NCI-H2171 (cell line): ENCODE measurements around the gene NLRP8.
"Not testable (repeated sequence)": the region's sequence is repeated elsewhere in the genome, so short reads cannot be mapped to it uniquely, and the experiment has no call there.

Experiments
- DNase-seq: peaks from one replicate; lab custom pipeline; 2025; lab: John Stamatoyannopoulos, UW

NLRP8 gene

DNA sequence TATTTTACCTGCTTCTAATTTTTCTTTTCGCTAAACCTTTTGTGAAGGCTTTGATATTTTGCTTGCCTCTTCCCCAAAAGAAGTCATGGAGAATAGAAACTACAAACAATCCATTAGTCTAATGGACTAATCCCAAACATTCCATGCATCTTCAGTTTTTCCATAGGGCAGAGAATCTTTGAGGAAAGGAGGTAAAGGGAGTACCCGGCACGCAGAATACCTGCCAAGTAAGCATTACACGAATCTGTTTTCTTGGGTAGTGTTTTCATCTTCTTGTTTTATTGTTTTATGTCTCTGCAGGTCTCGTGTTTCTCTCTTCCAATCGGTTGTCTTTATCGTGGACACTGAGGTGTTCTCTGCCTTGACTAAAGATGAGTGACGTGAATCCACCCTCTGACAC, at the start of gene NLRP8:
Gene NLRP8, plus strand, starts transcription at position 301 of the 400 bp plus-strand sequence.
- no peak for DNase-seq

GRCh38 chr19:55898911-55899310, 48.7 kb upstream of the NLRP8 start:
- no peak for DNase-seq

- DNase-seq: no peak
These were observed 46.1 kb upstream of the NLRP8 start for GRCh38 chr19:55901369-55902079.

DNA sequence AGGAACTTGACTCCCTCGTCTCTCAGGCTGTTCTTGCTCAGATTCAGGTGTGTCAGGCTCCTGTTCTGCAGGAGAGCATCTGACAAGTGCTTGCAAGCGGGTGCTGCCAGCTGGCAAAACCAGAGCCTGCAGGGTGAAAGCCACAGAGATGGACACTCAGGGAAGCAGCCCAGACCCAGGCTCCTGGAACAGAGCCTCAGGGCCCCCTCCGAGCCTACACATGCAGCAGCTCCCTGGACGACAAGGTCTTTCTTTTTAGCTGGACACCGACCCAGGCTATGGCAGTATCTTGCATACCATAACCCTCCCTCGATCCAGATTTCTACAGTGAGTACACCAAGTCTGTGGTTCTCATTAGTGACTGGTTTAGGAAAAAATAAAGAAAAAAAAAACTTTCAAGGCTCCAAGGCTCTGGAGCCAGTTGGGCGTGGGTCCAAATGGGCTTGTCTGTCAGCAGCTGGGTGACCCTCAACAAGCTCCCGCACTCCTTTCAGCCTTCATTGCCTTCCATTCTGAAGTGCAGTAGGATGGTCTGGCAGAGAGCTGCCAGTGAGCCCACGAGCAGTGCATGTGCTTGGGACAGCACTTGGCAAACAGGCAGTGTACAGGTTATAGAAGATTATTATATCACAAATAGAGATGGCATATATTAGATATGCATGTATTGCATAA, 45.4 kb upstream of the NLRP8 start:
- no peak for DNase-seq

DNA sequence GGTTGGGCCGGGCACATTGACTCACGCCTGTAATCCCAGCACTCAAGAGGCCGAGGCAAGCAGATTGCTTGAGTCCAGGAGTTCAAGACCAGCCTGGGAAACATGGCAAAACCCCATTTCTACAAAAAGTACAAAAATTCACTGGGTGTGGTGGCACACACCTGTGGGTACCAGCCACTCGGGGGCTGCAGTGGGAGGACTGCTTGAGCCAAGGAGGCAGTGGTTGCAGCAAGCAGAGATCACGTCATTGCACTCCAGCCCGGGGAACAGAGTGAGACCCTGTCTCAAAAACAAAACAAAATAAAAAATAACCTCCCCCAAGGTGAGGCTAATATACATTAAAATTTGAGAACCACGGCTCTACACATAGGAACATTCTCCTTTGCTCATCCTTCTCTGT, 40.3 kb upstream of the NLRP8 start:
- no peak for DNase-seq

DNA sequence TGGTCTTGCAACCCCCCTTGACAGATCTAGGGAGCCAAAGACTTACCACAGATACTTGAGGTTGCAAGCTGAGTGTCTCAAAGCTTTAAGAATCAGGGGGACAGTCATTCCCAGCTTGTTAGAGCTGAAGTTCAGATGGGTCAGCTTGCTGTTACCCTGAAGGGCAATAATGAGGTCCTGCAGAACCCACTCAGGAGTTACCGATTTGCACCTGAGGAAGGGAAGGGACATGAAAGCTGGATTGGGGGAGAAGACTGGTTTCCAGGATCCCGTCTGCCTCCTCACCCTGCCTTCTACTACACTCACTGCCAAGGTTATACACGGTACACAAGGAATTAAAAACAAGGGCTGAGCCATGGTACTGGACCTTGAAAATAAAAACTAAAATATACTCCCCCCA, 39.9 kb upstream of the NLRP8 start:
- no peak for DNase-seq

GRCh38 chr19:55909801-55910200, 37.8 kb upstream of the NLRP8 start:
- no peak for DNase-seq

DNA sequence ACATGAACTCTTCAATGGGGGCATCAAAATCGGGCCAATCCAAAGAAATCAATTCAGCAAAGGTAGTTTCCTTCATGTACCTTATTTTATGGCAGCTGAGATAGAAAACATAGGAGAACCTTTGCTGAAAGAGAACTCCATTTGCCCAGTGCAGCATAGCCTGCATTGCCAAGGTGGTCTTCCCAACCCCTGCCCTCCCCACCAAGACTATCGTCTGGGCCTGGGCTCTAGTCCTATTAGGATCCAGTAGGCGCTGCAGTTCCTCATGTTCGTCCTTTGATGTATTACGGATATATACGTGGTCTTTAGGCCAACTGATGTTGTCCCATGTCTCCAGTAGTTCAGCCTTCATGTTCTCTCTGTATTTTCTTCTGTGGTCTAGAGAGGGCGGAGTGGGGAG, 34.7 kb upstream of the NLRP8 start:
- DNase-seq: no peak

DNA sequence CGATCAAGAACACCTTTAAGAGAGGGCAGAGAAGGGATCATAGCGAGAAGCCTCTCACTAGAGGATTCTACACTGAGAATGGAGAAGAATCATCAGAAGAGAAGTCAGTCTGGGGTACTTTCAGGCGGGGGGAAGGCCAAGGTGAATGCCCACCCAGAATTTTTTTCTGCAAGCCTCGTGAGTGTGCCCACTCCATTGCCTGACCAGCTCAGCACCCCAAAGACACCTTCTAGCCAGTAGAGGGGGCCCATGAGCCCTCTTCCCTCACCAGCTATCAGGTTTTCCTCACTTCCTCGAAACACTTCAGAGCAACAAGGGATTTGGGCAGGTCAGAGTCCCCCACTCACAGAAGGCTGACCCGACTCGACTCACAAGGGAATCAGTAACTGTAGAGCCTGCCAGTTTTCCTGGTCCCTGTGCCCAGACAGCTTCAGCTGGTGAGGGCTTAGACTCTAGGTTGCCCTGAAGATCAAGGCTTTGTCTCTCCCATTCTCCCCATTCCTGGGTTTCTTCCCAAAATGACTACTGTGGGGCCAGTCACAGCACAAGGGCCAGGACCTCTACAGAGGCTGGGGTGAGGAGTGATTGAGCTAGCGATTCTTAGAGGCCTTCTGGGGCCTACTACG, 33.9 kb upstream of the NLRP8 start:
- DNase-seq: no peak

DNA sequence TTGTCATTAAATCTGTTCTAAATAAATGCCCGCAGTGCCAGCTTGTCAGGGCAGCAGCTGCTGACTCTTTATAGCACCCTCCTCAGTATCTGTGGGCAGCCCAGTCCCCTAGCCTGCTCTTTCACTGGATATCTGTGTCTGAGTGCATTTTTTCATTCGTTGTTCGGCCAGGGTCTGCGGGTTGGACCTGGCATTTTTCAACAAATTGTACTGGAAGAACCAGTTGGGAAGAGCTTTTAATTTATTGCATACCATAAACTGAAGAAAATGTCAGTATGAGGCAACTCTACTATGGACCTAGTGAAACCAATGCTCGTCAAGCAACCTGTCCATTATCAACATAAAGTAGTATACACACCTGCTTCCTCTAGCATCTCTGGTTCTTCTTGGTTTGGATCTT, 24.1 kb upstream of the NLRP8 start:
- no peak for DNase-seq

- no peak for DNase-seq
These were observed 19.6 kb upstream of the NLRP8 start for GRCh38 chr19:55927991-55928390.

DNA sequence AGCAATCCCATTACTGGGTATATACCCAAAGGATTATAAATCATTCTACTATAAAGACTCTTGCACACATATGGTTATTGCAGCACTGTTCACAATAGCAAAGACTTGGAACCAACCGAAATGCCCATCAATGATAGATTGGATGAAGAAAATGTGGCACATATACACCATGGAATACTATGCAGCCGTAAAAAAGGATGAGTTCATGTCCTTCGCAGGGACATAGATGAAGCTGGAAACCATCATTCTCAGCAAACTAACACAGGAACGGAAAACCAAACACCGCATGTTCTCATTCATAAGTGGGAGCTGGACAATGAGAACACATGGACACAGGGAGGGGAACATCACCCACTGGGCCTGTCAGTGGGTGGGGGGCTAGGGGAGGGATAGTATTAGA, 18.4 kb upstream of the NLRP8 start:
- not testable (repeated sequence) for DNase-seq

- DNase-seq: no peak
These were observed 16.6 kb upstream of the NLRP8 start for GRCh38 chr19:55930996-55931515.

DNA sequence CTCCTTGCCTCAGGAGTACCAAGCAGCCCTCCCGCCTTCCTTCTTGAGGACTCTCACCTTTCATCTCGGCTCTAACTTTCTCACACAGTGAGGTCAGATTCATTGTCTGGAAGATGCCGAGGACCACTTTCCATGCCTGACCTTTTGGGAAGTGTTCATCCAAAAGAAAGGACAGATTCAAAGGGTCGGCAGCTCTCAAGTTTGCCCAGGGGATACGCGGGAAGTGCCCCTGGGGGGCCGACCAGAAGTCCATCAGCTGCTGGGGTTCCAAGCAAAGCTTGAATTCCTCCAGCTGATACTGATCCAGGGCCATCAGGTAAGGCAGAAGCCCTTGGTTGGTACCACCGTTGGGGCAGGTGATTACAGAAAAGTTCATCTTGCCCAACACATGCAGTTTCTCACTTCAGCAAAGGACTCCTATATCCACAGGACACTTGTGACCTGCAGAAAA, 15.7 kb upstream of the NLRP8 start, which contains the start of gene NLRP13:
Gene NLRP13, minus strand, starts transcription at position 401 of the 451 bp plus-strand sequence. Its CDS starts 25 bp downstream, at position 376.
- no peak for DNase-seq

DNA sequence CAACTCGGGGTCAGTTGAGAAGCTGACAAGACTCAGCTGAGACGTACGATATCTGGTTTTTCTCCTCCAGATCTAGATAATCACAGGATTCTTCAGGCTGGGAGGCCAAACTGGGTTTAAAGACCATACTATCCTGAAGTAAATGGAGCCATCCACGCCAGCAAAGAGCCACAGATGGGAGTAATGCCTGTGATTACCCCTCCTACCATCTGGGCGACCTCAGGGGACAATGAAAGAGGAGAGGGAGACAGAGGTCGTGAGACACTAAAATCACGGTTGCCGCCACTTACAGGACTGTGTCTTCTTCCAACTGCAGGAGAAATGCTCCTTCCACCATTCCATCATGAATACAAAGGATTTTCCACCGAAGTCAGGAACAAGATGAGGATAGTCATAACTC, 12.4 kb upstream of the NLRP8 start:
- no peak for DNase-seq

- no peak for DNase-seq
These were observed 8.4 kb upstream of the NLRP8 start for GRCh38 chr19:55939206-55939605.

- no peak for DNase-seq
These were observed 7.3 kb upstream of the NLRP8 start for GRCh38 chr19:55940306-55940705.

GRCh38 chr19:55950566-55950965, 2.9 kb downstream of the NLRP8 start:
- DNase-seq: not testable (repeated sequence)

- DNase-seq: no peak
These were observed 8.8 kb downstream of the NLRP8 start for GRCh38 chr19:55956431-55956830.

- DNase-seq: no peak
These were observed 10.7 kb downstream of the NLRP8 start for GRCh38 chr19:55958356-55958755.

- DNase-seq: no peak
These were observed 12.5 kb downstream of the NLRP8 start for GRCh38 chr19:55959996-55960675.

GRCh38 chr19:55962186-55962585, 14.6 kb downstream of the NLRP8 start:
- DNase-seq: no peak
